GM19463 (cell line): ENCODE results near the gene GTF3C1.
A peak's percentile ranks its signal among the peaks of the same experiment; 100 is the strongest.

Source experiments
- ATAC-seq: cut with Tn5 transposase; IDR thresholded peaks from one replicate; pipeline ENCODE4 v1.9.1; 2021; ENCODE audit warnings: mild to moderate bottlenecking, moderate library complexity; ENCODE audit not compliant: unreplicated experiment

Gene GTF3C1

GRCh38 chr16:27568077-27568476, 18.4 kb upstream of the GTF3C1 start:
- no peak for ATAC-seq

DNA sequence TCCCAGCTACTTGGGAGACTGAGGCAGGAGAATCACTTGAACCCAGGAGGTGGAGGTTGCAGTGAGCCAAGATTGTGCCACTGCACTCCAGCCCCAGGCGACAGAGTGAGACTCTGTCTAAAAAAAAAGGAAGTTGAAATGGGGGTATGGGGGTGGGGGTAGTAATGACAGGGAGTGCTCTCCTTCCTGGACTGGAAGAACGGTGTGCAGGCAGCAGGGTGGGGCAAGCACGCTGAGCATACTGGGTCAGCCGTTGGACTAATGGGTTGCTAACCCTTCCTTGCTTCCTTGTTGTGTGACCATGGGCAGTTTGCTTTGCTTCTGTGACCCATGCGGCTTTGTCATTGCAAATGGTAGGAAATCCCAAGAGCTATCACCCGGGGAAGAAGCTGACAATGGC, 16.7 kb upstream of the GTF3C1 start:
- ATAC-seq, result no peak

GRCh38 chr16:27564224-27564623, 14.5 kb upstream of the GTF3C1 start:
- no peak for ATAC-seq

DNA sequence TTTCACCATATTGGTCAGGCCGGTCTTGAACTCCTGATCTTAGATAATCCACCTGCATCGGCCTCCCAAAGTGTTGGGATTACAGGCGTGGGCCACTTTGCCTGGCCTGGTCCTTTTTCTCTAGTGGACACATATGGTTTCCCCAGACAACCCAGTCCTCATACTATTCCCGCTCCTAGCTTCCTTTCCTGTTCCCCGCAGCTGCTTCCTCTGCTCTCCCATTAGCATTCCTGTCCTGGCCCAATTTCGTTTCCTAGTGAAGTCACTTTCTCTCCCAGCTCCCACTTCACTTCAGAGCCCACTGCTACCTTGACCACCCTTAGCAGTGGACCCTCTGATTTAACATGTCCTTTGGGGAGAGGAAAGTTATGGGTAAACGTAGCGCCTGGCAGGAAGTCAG, 11.5 kb upstream of the GTF3C1 start:
- ATAC-seq, result no peak

DNA sequence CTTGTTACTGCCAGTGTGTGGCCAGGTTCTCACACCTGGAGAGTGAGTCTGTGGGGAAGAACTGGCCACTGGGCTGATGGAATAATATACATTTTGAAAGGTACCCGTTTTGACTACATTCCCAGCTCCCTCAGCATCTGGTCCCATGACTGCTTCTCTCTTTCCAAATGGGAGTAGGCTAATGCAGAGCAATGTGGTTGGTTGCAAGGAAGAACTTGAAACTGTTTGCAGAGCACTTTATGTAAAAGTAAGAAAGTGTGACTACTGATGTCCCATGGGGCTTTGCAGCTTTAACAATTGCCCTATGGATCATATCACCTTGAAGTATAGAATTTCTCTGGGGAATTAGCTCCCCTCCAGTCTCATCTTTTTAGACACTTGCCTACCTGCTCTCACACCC, 9.2 kb upstream of the GTF3C1 start:
- no peak for ATAC-seq

DNA sequence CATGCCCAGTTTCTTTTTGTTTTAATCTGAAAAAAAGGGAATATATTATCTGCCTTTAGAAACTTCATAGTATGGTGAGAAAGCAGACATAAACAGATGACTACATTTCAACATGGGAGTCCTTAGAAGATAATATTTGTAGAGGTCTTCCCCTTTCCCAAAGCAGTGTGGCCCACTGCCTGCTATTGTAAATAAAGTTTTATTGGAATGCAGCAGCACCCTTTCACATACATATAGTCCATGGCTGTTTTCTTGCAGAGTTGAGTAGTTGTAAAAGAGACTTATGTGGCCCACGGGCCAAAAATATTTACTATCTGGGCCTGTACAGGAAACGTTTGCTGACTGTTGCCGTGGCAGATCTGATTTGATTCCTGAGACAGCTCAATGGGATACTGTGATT, 8.7 kb upstream of the GTF3C1 start:
- no peak for ATAC-seq

DNA sequence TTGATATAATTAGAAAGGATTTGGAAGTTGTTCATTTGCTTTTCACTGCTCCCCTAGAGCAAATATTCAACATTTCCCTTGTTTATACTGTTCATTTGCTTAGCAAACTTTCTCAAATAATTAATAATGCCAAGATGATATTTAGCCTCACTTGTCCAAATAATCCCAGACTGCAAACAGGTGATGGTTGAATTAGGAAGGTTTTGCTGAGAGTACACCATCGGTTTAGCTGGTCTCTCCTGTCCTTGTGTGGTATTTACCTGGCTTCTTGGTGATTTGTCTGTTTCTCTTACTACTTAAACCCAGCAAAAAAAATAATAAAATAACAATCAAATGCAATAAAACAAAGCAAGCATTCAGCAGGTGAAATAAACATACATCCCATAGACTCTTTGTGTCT, 6.8 kb upstream of the GTF3C1 start:
- ATAC-seq, result no peak

- no peak for ATAC-seq
These were observed 1.3 kb upstream of the GTF3C1 start for GRCh38 chr16:27551036-27551435.

- no peak for ATAC-seq
These were observed 838 bp upstream of the GTF3C1 start for GRCh38 chr16:27550582-27550920.

GRCh38 chr16:27549464-27549745, 308 bp downstream of the GTF3C1 start:
- ATAC-seq, result peak; percentile 27

DNA sequence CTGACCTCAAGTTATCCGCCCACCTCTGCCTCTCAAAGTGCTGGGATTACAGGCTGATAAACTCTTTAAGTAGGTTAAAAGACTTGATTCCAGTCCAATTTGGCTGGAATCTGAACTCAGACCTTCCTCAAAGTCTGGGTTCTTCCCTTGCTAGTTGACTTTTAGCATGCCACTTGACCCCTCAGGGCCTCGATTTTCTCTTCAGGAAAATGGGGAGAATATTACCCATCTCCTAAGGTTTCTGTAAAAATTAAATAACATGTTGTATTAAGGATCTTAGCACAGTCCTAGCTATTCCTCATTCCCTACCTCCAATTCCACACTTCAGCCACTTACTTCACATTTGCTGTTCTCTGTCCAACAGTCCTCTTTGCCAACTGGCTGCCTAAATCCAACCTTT, 1.9 kb downstream of the GTF3C1 start:
- ATAC-seq, result no peak

DNA sequence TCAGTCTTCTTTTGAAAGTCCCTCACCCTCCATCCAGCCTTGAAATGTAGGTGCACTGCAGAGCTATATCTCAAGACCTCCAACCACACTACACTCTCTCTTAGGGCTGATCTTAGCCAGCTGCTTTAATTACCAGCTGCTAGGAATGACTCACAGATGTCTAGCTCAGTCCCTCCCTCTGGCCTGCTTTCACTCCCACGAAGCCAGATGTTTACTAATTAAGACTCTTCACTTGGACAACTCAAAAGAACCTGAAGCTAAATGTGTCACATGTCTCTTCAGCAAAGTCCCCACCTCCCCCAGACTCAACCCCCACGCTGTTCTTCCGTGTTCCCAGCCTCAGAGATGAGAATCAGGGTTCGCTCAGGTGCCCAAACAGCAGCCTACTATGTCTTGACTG, 2.6 kb downstream of the GTF3C1 start:
- ATAC-seq, result no peak

DNA sequence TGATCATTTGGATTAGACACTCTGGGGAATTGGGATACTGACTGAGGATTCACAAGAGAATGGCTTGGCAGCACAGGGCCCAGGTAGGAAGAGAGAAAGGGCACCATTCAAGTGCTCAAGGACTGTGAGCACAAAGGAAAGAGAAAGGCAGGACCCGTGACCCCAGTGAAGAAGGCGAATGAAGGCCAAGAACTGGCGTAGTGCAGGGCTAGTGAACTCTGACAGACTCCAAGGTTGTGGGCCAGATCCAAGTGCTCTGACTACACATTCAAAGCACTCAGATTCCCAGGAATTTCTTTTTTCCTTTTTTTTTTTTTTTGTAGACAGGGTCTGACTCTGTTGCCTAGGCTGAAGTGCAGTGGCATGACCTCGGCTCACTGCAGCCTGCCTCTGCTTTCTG, 5.0 kb downstream of the GTF3C1 start:
- no peak for ATAC-seq

DNA sequence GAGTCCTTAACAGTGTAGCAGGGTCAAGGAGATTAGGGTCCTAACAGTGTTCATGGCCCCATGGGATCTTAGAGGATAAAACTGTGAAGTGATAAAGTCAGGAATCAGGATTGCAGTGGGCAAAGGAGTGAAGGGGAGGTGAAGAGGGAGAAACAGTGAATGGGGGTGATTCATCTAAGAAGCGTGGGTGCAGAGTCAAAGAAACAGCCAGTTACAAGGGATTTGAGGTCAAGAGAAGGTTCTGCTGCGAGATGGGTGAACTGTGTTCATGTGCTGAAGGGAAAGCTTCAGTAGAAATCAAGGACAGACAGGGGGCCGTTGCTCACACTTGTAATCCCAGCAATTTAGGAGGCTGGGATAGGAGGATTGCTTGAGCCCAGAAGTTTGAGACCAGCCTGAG, 5.9 kb downstream of the GTF3C1 start:
- no peak for ATAC-seq

GRCh38 chr16:27539636-27540035, 10.1 kb downstream of the GTF3C1 start:
- no peak for ATAC-seq

DNA sequence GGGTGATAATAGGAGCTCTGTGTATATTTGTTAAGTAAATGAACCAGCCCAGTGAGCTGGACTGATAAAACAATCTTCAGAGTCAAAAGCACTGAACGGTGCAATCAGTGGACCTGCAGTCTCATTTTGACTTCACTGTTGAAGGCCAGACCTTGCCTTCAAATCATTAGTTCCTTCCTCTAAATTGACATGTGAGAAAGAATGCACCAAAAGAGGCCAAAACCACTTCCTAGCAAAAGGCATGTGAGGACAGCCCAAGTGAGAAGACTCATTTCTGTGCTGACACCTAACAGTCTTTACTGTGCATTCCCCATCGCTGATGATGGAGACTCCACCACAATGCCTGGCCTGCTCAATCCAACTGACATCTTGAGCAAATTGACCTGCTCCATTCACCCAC, 10.6 kb downstream of the GTF3C1 start:
- no peak for ATAC-seq

- no peak for ATAC-seq
These were observed 11.2 kb downstream of the GTF3C1 start for GRCh38 chr16:27538528-27538927.

- no peak for ATAC-seq
These were observed 15.5 kb downstream of the GTF3C1 start for GRCh38 chr16:27534256-27534655.

- ATAC-seq, result no peak
These were observed 17.6 kb downstream of the GTF3C1 start for GRCh38 chr16:27531826-27532800.

GRCh38 chr16:27531186-27531585, 18.5 kb downstream of the GTF3C1 start:
- no peak for ATAC-seq

DNA sequence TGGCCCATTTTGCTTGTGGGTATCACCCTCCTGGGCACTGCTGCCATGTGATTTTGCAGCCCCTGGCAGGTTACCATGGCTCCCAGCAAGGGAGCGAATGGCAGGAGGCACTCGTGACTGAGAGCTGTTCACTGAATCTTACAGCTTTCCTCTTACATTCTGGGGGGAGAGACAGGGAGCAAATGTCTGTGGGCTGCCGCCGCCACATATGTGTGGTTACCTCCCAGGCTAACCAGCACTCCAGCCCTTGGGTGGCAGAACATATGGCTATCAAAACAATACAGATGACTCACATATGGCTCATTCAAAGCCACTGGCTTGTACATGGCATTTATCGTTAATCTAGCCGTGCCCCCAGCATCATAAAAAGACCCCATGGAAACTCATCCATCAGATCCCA, 19.8 kb downstream of the GTF3C1 start:
- no peak for ATAC-seq

- ATAC-seq, result no peak
These were observed 21.4 kb downstream of the GTF3C1 start for GRCh38 chr16:27528294-27528693.

DNA sequence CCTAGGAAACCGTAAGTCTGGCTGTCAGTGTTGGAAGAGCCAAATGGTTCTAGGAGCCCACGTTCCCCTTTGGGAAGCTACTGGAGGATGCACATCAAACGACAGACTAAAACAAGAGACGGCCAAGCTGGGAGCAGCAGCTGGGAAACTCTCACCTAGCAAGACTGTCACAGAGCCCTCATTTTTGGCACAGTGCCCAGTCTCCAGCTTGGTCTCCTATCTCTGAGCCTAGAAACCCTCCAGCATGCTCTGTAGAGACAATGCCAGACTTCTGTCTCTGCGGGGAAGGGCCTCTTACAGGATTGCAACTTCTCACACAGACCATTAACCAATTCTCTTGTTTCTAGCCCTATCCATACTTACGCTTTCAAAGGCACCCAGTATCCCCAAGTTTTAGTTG, 23.5 kb downstream of the GTF3C1 start:
- ATAC-seq, result no peak
